ENCODE measurements around the gene LCN2. TPM values are rescaled to one million over a fixed set of nuclear protein-coding genes. Genes with fewer than 3 reads are reported as not detected.

LCN2 gene
- polyA plus RNA-seq, 1 donor = 1.1 TPM

DNA sequence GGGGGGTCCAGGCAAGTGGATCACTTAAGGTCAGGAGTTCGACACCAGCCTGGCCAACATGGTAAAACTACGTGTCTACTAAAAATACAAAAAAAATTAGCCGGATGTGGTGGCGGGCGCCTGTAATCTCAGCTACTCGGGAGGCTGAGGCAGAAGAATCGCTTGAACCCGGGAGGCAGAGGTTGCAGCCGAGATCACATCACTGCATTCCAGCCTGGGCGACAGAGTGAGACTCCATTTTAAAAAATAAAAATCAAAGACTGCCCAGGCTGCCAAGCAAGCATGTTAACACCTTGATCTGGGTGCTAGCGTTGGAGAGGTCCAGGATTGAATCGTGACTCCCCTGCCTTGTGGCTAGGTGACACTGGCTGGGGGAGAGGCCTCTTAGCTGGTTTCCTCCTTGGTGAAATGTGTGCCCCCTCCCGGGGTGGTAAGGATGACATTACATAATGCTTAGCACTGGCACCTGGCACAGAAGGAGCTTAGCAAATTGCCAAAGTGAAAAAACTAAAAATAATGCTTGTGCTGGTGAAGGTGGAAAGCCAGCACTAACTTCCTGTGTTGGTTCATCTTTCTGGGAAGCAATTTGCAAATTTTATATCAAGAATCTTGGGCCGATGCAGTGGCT, 44.3 kb downstream of the LCN2 start:
- DNase-seq (ENCODE audit: low read depth) = no peak

DNA sequence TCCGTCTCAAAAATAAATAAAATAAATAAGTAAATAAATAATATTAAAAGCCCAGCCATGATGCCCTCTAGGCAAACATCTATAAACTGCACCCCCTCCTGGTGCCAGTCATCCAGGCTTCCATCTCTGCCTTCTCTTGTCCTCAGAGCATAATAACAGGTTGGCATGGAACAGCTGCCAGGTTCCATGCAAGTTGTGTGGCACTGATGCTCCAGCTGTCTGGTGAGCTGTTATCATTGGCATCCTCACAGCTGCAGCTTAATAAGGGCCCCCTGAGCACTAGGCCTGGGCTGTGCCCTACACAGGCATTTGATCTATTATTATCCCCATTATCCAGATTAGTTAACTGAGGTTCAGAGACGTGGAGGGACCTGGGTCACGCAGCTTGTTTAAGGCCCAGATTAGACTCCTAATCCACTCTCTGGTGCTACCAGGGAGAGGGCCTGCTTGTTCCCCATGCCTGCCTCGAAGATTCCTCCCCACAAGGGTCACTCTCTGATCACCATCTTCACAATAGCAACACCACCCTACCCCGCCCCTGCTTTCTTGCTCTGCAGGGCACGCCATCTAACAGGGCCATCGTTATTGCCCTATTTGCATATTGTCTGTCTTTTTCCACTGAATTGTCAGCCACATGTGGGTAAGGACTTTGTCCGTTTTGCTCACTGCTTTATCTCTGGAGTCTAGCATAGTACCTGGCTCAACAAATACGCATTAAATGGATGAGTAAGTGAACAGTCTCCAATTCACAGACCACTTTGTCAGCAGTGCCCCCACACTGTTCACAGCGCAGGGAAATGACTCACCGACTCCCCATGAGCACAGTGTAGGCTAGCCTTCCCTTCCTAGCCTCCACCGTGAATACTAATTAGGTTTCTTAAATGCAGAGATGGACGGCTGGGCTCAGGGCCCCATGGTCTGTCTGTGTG, 52.5 kb downstream of the LCN2 start:
- no peak for DNase-seq (ENCODE audit: low read depth)

DNA sequence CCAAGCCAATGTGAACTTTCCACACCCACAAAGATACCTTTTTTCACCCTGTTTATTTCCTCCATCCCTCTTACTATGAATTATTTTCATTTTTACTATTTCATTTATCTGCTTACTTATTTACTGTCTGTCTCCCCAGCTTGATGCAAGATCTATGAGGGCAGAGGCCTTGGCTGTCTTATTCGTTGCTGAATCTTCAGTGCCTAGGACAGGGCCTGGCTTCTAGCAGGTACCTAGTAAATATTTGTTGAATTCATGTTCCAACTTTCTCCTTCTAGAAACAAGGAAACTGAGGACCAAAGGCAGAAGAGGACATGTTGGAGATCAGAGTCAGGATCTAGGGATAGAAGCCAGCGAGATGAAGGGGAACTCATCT, 53.4 kb downstream of the LCN2 start:
- DNase-seq (ENCODE audit: low read depth) = no peak

Other genes with a start within 250 kb of the LCN2 start
- gene ST6GALNAC6, start 249.8 kb upstream of the LCN2 start, polyA plus RNA-seq (ENCODE audit: insufficient read length) = 53.3 TPM
- gene ST6GALNAC4, start 232.4 kb upstream of the LCN2 start, polyA plus RNA-seq (ENCODE audit: insufficient read length) = 48.9 TPM
- 5.3 TPM for gene PIP5KL1, start 218.7 kb upstream of the LCN2 start, polyA plus RNA-seq (ENCODE audit: insufficient read length)
- 19.8 TPM for gene DPM2, start 211.6 kb upstream of the LCN2 start, polyA plus RNA-seq (ENCODE audit: insufficient read length)
- gene EEIG1, start 168.5 kb upstream of the LCN2 start, polyA plus RNA-seq (ENCODE audit: insufficient read length) = 19.2 TPM
- gene NAIF1, start 82.1 kb upstream of the LCN2 start, polyA plus RNA-seq (ENCODE audit: insufficient read length) = 7.4 TPM
- 10.8 TPM for gene SLC25A25, start 81.2 kb upstream of the LCN2 start, polyA plus RNA-seq (ENCODE audit: insufficient read length)
- gene PTGES2, start 21.7 kb upstream of the LCN2 start, polyA plus RNA-seq (ENCODE audit: insufficient read length) = 44.1 TPM
- 28.3 TPM for gene BBLN, start 10.8 kb downstream of the LCN2 start, polyA plus RNA-seq (ENCODE audit: insufficient read length)
- 101 TPM for gene CIZ1, start 42.1 kb downstream of the LCN2 start, polyA plus RNA-seq (ENCODE audit: insufficient read length)
- gene DNM1, start 53.9 kb downstream of the LCN2 start, polyA plus RNA-seq (ENCODE audit: insufficient read length) = 53.3 TPM
- 93.2 TPM for gene GOLGA2, start 126.6 kb downstream of the LCN2 start, polyA plus RNA-seq (ENCODE audit: insufficient read length)
- gene SWI5, start 126.8 kb downstream of the LCN2 start, polyA plus RNA-seq (ENCODE audit: insufficient read length) = 20.3 TPM
- 22.0 TPM for gene TRUB2, start 173.0 kb downstream of the LCN2 start, polyA plus RNA-seq (ENCODE audit: insufficient read length)
- gene COQ4, start 173.4 kb downstream of the LCN2 start, polyA plus RNA-seq (ENCODE audit: insufficient read length) = 31.6 TPM
- 11.9 TPM for gene SLC27A4, start 191.1 kb downstream of the LCN2 start, polyA plus RNA-seq (ENCODE audit: insufficient read length)
- 60.7 TPM for gene URM1, start 221.9 kb downstream of the LCN2 start, polyA plus RNA-seq (ENCODE audit: insufficient read length)

All from forelimb muscle (tissue), 1 donor.